Activated T-cell treated with anti-CD3 and anti-CD28 coated beads, Interleukin-2, amount 50 U/mL, for 72 hours (primary cell): Measurements from ENCODE around the gene RAB3B. TPM values are rescaled to one million over a fixed set of nuclear protein-coding genes. Genes with fewer than 3 reads are reported as not detected.
"Not testable (repeated sequence)": the region's sequence is repeated elsewhere in the genome, so short reads cannot be mapped to it uniquely, and the experiment has no call there.

Experiments
- ATAC-seq, 2 donors: fragments of 150-1000 bp; cut with Tn5 transposase; replicated peaks in 1 of 2; 2 replicates each; pipeline ENCODE4 v1.10.0; 2021; ENCODE audit warnings: moderate library complexity in 2 of 2, mild to moderate bottlenecking in 1 of 2
- DNase-seq, 2 donors: peaks; one replicate each; pipeline ENCODE4 v3.0.0; 2021 to 2022; ENCODE audit warnings: mixed read lengths in 1 of 2
- H3K27ac Mint-ChIP-seq: one replicate; pipeline ENCODE4 v1.8.0; 2022; ENCODE audit warnings: mild to moderate bottlenecking, moderate library complexity, mixed read lengths
- H3K27me3 Mint-ChIP-seq: one replicate; pipeline ENCODE4 v1.8.0; 2022; ENCODE audit warnings: low read depth, mixed read lengths
- H3K36me3 Mint-ChIP-seq, 2 donors: one replicate each; pipeline ENCODE4 v1.8.0; 2022; ENCODE audit warnings: mixed read lengths in 2 of 2, mild to moderate bottlenecking in 1 of 2; ENCODE audit not compliant: insufficient read depth in 2 of 2
- H3K4me1 Mint-ChIP-seq: one replicate; pipeline ENCODE4 v1.8.0; 2022; ENCODE audit warnings: low read depth, mixed read lengths
- H3K4me3 Mint-ChIP-seq, 2 donors: one replicate each; pipeline ENCODE4 v1.8.0; 2022; ENCODE audit warnings: mild to moderate bottlenecking in 2 of 2, mixed read lengths in 2 of 2, moderate library complexity in 2 of 2
- H3K9me3 Mint-ChIP-seq, 2 donors: one replicate each; pipeline ENCODE4 v1.8.0; 2022; ENCODE audit warnings: mixed read lengths in 2 of 2
- total RNA-seq, 2 donors: library from RNA; stranded (reverse); gene quantifications; one replicate each; pipeline ENCODE4 v1.2.3, GENCODE V29; 2022

Gene RAB3B
- total RNA-seq = under 1 TPM; 0.09 to 0.12 TPM

GRCh38 chr1:51990478-51990965 is at the start of gene RAB3B:
Gene RAB3B, minus strand, starts transcription at chr1:51990700. Its CDS starts 13,583 bp downstream, at chr1:51977117.
- Mint-ChIP-seq H3K4me3 (peak within 1 kb of the TSS; percentile 82 to 86), H3K9me3 (no peaks in the 10 kb centered on the region), H3K4me1 (peaks cover 9% of the 10 kb centered on the region), H3K27me3 (peaks cover 44% of the 10 kb centered on the region), H3K36me3 (no peaks in the 10 kb centered on the region), H3K27ac (no peak within 1 kb of the TSS)
- DNase-seq = peak; percentile 84 to 88
- ATAC-seq = peak; percentile 98 to 99

- peaks cover 0 to 5% of the 10 kb centered on the region in 2 donors for H3K36me3 Mint-ChIP-seq
- no peaks in the 10 kb centered on the region for H3K27me3 Mint-ChIP-seq
These were observed 47.4 kb upstream of the RAB3B start for GRCh38 chr1:52037909-52038308.

GRCh38 chr1:52037402-52037814 is 46.9 kb upstream of the RAB3B start:
- H3K27ac Mint-ChIP-seq = no peak overlapping the region
- H3K4me1 Mint-ChIP-seq = peaks cover 12% of the 10 kb centered on the region
- H3K27me3 Mint-ChIP-seq = no peaks in the 10 kb centered on the region
- H3K4me3 Mint-ChIP-seq = no peak overlapping the region
- H3K36me3 Mint-ChIP-seq = peaks cover 0 to 5% of the 10 kb centered on the region in 2 donors
- ATAC-seq (no peak), DNase-seq (no peak)
- H3K9me3 Mint-ChIP-seq = no peaks in the 10 kb centered on the region

More at GRCh38 chr1:52037909-52038308, 47.4 kb upstream of the RAB3B start:
- H3K4me3 Mint-ChIP-seq = no peak overlapping the region
- no peak overlapping the region for H3K27ac Mint-ChIP-seq
- no peak for DNase-seq
- no peak for ATAC-seq
- peaks cover 7% of the 10 kb centered on the region for H3K4me1 Mint-ChIP-seq
- H3K9me3 Mint-ChIP-seq = no peaks in the 10 kb centered on the region

- Mint-ChIP-seq H3K36me3 (peaks cover 4 to 8% of the 10 kb centered on the region in 2 donors), H3K4me3 (peak overlapping the region; percentile 93 to 98), H3K27ac (peak overlapping the region; percentile 94), H3K27me3 (no peaks in the 10 kb centered on the region), H3K9me3 (no peaks in the 10 kb centered on the region), H3K4me1 (peaks cover 39% of the 10 kb centered on the region)
- no peak for DNase-seq
- ATAC-seq = no peak
These were observed 43.5 kb upstream of the RAB3B start for GRCh38 chr1:52034050-52034384.

GRCh38 chr1:52033190-52034049 is 42.9 kb upstream of the RAB3B start, which contains the start of gene KTI12:
Gene KTI12, minus strand, starts transcription at chr1:52033810. Its CDS starts 49 bp downstream, at chr1:52033761.
- ATAC-seq (peak; percentile 96 to 97), DNase-seq (peak; percentile 87 to 92)
- H3K36me3 Mint-ChIP-seq = peaks cover 4 to 8% of the 10 kb centered on the region in 2 donors
- H3K4me1 Mint-ChIP-seq = peaks cover 39% of the 10 kb centered on the region
- H3K27me3 Mint-ChIP-seq = no peaks in the 10 kb centered on the region
- H3K4me3 Mint-ChIP-seq = peak within 1 kb of the TSS; percentile 93 to 98
- no peaks in the 10 kb centered on the region for H3K9me3 Mint-ChIP-seq
- peak within 1 kb of the TSS; percentile 94 for H3K27ac Mint-ChIP-seq

GRCh38 chr1:52032785-52033131 is 42.3 kb upstream of the RAB3B start:
- H3K36me3 Mint-ChIP-seq = peaks cover 3 to 4% of the 10 kb centered on the region in 2 donors
- H3K27ac Mint-ChIP-seq = peak overlapping the region; percentile 94
- H3K9me3 Mint-ChIP-seq = no peaks in the 10 kb centered on the region

GRCh38 chr1:52032124-52032784 is 41.8 kb upstream of the RAB3B start:
- peak overlapping the region; percentile 93 to 98 for H3K4me3 Mint-ChIP-seq
- peak overlapping the region; percentile 94 for H3K27ac Mint-ChIP-seq
- peaks cover 39% of the 10 kb centered on the region for H3K4me1 Mint-ChIP-seq
- no peaks in the 10 kb centered on the region for H3K27me3 Mint-ChIP-seq
- ATAC-seq (no peak), DNase-seq (no peak)
- H3K9me3 Mint-ChIP-seq = no peaks in the 10 kb centered on the region
- peaks cover 3 to 4% of the 10 kb centered on the region in 2 donors for H3K36me3 Mint-ChIP-seq

More at GRCh38 chr1:52032785-52033131, 42.3 kb upstream of the RAB3B start:
- peak overlapping the region; percentile 93 to 98 for H3K4me3 Mint-ChIP-seq
- H3K27me3 Mint-ChIP-seq = no peaks in the 10 kb centered on the region
- peak; percentile 23 to 42 for DNase-seq
- peaks cover 39% of the 10 kb centered on the region for H3K4me1 Mint-ChIP-seq
- ATAC-seq = peak; percentile 8 to 29

GRCh38 chr1:52028839-52029238 is 38.3 kb upstream of the RAB3B start:
- not testable (repeated sequence) for DNase-seq, ATAC-seq, H3K27me3 Mint-ChIP-seq, H3K27ac Mint-ChIP-seq, H3K9me3 Mint-ChIP-seq, H3K4me3 Mint-ChIP-seq
- Mint-ChIP-seq H3K4me1 (peaks cover 35% of the 10 kb centered on the region), H3K36me3 (peaks cover 4 to 12% of the 10 kb centered on the region in 2 donors)

- Mint-ChIP-seq H3K36me3 (peaks cover 4 to 17% of the 10 kb centered on the region in 2 donors), H3K4me1 (peaks cover 33% of the 10 kb centered on the region), H3K4me3 (no peak overlapping the region), H3K27me3 (no peaks in the 10 kb centered on the region), H3K9me3 (no peaks in the 10 kb centered on the region), H3K27ac (no peak overlapping the region)
- ATAC-seq (no peak), DNase-seq (no peak)
These were observed 37.8 kb upstream of the RAB3B start for GRCh38 chr1:52028328-52028727.

GRCh38 chr1:52026278-52026677 is 35.8 kb upstream of the RAB3B start:
- Mint-ChIP-seq H3K27me3 (no peaks in the 10 kb centered on the region), H3K4me1 (peaks cover 16% of the 10 kb centered on the region), H3K4me3 (no peak overlapping the region)

GRCh38 chr1:52022133-52022532 is 31.6 kb upstream of the RAB3B start:
- H3K27ac Mint-ChIP-seq = no peak overlapping the region
- H3K36me3 Mint-ChIP-seq = peaks cover 0 to 24% of the 10 kb centered on the region in 2 donors
- H3K4me3 Mint-ChIP-seq = no peak overlapping the region
- no peak for ATAC-seq
- no peaks in the 10 kb centered on the region for H3K4me1 Mint-ChIP-seq
- no peaks in the 10 kb centered on the region for H3K27me3 Mint-ChIP-seq
- no peak for DNase-seq
- no peaks in the 10 kb centered on the region for H3K9me3 Mint-ChIP-seq

More at GRCh38 chr1:52026278-52026677, 35.8 kb upstream of the RAB3B start:
- Mint-ChIP-seq H3K27ac (no peak overlapping the region), H3K9me3 (no peaks in the 10 kb centered on the region), H3K36me3 (peaks cover 0 to 16% of the 10 kb centered on the region in 2 donors)
- peak; percentile 60 to 82 for ATAC-seq
- DNase-seq = no peak

- ATAC-seq (no peak), DNase-seq (no peak)
- Mint-ChIP-seq H3K36me3 (no peaks in the 10 kb centered on the region), H3K4me1 (no peaks in the 10 kb centered on the region), H3K27me3 (peaks cover 24% of the 10 kb centered on the region), H3K4me3 (no peak overlapping the region), H3K9me3 (no peaks in the 10 kb centered on the region), H3K27ac (no peak overlapping the region)
These were observed 17.7 kb upstream of the RAB3B start for GRCh38 chr1:52008071-52008809.
